Gastrocnemius medialis (tissue), 4 donors: Measurements from ENCODE around the gene RPUSD3.

ENCODE experiments used
- POLR2A ChIP-seq, 2 donors: fragments of 450-650 bp; IDR thresholded peaks; one replicate each; pipeline ENCODE4 v1.6.1; 2017; ENCODE audit warnings: antibody characterized with exemption in 2 of 2, mild to moderate bottlenecking in 2 of 2, moderate library complexity in 2 of 2
- TF ChIP-seq, protein P1 (sequence below), 5 experiments: fragments of 450-650 bp in 3 of 5; fragments of 200-600 bp in 2 of 5; sonication (generic) in 2 of 5; IDR thresholded peaks in 4 of 5; conservative IDR thresholded peaks in 1 of 5; 1 replicate in 4 of 5; 2 replicates in 1 of 5; pipeline ENCODE4 v1.5.1; 2016 to 2019; ENCODE audit warnings: antibody characterized with exemption in 5 of 5, mild to moderate bottlenecking in 3 of 5, moderate library complexity in 3 of 5

- TF ChIP-seq, protein P1, sequence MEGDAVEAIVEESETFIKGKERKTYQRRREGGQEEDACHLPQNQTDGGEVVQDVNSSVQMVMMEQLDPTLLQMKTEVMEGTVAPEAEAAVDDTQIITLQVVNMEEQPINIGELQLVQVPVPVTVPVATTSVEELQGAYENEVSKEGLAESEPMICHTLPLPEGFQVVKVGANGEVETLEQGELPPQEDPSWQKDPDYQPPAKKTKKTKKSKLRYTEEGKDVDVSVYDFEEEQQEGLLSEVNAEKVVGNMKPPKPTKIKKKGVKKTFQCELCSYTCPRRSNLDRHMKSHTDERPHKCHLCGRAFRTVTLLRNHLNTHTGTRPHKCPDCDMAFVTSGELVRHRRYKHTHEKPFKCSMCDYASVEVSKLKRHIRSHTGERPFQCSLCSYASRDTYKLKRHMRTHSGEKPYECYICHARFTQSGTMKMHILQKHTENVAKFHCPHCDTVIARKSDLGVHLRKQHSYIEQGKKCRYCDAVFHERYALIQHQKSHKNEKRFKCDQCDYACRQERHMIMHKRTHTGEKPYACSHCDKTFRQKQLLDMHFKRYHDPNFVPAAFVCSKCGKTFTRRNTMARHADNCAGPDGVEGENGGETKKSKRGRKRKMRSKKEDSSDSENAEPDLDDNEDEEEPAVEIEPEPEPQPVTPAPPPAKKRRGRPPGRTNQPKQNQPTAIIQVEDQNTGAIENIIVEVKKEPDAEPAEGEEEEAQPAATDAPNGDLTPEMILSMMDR (IDR thresholded peaks at IDR 0.05 in 4 of 5, conservative IDR thresholded peaks at IDR 0.05 in 1 of 5): peak in 1 of 5 experiments; percentile 17
- TF ChIP-seq POLR2A (IDR thresholded peaks at IDR 0.05): no peak
Observed at GRCh38 chr3:9820946-9821345, 22.9 kb downstream of the RPUSD3 start.
